ENCODE data around the gene PSMD13.
"Not testable (repeated sequence)": the region's sequence is repeated elsewhere in the genome, so short reads cannot be mapped to it uniquely, and the experiment has no call there.

Gene PSMD13

GRCh38 chr11:280706-281485 lies 44.1 kb downstream of the PSMD13 start:
- peak; percentile 55 for ATAC-seq
- no peaks in the 10 kb centered on the region for H3K9me3 Mint-ChIP-seq
- H3K27ac Mint-ChIP-seq = peak overlapping the region; percentile 66
- no peaks in the 10 kb centered on the region for H3K36me3 Mint-ChIP-seq
- H3K4me3 Mint-ChIP-seq = peak overlapping the region; percentile 63
- peaks cover 34% of the 10 kb centered on the region for H3K27me3 Mint-ChIP-seq
- peaks cover 43% of the 10 kb centered on the region for H3K4me1 Mint-ChIP-seq

DNA sequence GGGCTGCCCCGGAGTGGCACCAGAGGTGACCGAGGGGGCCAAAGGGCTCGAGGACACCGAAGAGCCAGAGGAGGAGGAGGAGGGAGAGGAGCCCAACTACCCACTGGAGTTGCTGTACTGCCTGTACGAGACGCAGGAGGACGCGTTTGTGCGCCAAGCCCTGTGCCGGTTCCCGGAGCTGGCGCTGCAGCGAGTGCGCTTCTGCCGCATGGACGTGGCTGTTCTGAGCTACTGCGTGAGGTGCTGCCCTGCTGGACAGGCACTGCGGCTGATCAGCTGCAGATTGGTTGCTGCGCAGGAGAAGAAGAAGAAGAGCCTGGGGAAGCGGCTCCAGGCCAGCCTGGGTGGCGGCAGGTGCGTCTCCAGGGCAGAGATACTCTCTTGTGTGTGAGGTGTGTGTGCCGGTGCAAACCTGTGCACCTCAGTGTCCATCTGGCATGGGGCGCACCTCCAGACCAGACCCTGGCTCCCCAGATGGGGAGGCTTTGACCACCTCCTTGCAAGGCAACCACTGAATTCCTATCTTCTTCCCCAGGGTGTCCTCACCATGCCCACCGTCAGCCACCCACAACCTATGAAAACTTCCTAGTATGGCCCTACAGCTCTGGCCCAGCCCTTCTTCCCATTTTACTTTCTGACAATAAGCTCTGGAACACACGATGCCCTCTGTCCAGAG lies 44.8 kb downstream of the PSMD13 start:
- H3K9me3 Mint-ChIP-seq = no peaks in the 10 kb centered on the region
- peak overlapping the region; percentile 66 for H3K27ac Mint-ChIP-seq
- no peaks in the 10 kb centered on the region for H3K36me3 Mint-ChIP-seq
- peak overlapping the region; percentile 63 for H3K4me3 Mint-ChIP-seq
- H3K4me1 Mint-ChIP-seq = peaks cover 46% of the 10 kb centered on the region
- no peak for ATAC-seq
- H3K27me3 Mint-ChIP-seq = peaks cover 38% of the 10 kb centered on the region

GRCh38 chr11:282171-282570 lies 45.4 kb downstream of the PSMD13 start:
- peaks cover 51% of the 10 kb centered on the region for H3K4me1 Mint-ChIP-seq
- ATAC-seq = no peak
- H3K27me3 Mint-ChIP-seq = peaks cover 44% of the 10 kb centered on the region
- peak overlapping the region; percentile 46 for H3K4me3 Mint-ChIP-seq
- no peaks in the 10 kb centered on the region for H3K36me3 Mint-ChIP-seq
- no peak overlapping the region for H3K27ac Mint-ChIP-seq
- H3K9me3 Mint-ChIP-seq = no peaks in the 10 kb centered on the region

DNA sequence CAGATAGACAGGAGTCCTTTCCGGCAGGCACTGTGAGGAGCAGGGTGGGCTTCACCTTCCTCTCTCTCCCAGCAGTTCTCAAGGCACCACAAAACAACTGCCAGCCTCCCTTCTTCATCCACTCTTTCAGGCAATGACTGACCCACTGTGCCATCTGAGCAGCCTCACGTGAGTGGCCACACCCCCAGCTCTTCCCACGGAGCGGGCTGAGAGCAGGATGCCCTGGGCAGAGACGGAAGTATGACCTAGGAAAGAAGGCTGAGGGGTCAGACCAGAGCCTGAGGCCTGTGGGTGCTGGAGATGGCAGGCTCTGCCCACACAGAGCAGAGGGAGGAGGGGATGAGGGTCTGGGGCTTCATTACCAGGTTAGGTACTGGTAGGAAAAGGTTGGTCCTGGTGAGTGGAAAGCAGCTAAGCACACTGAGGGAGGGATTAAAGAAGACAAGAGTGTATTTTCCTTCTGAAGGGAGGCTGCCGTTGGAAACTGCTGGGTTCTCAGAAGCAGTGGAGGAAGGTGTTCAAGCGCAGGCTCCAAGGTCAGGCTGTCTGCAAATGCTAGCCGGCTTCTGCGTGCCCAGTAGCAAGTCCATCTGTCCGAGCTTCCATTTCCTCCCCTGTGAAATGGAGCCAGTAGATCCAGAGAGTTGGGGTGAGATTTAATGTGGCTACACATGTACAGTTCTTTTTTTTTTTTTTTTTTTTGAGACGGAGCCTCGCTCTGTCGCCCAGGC lies 46.0 kb downstream of the PSMD13 start:
- H3K9me3 Mint-ChIP-seq = no peaks in the 10 kb centered on the region
- H3K27me3 Mint-ChIP-seq = peaks cover 47% of the 10 kb centered on the region
- H3K4me3 Mint-ChIP-seq = no peak overlapping the region
- ATAC-seq = no peak
- peaks cover 54% of the 10 kb centered on the region for H3K4me1 Mint-ChIP-seq
- no peaks in the 10 kb centered on the region for H3K36me3 Mint-ChIP-seq
- H3K27ac Mint-ChIP-seq = no peak overlapping the region

GRCh38 chr11:283405-284104 lies 46.8 kb downstream of the PSMD13 start:
- no peak overlapping the region for H3K27ac Mint-ChIP-seq
- H3K9me3 Mint-ChIP-seq = no peaks in the 10 kb centered on the region
- peaks cover 52% of the 10 kb centered on the region for H3K4me1 Mint-ChIP-seq
- H3K36me3 Mint-ChIP-seq = no peaks in the 10 kb centered on the region
- no peak overlapping the region for H3K4me3 Mint-ChIP-seq
- H3K27me3 Mint-ChIP-seq = peaks cover 47% of the 10 kb centered on the region
- no peak for ATAC-seq

GRCh38 chr11:284105-285020 lies 47.6 kb downstream of the PSMD13 start:
- H3K36me3 Mint-ChIP-seq = no peaks in the 10 kb centered on the region
- peaks cover 47% of the 10 kb centered on the region for H3K27me3 Mint-ChIP-seq
- peaks cover 48% of the 10 kb centered on the region for H3K4me1 Mint-ChIP-seq
- no peak for ATAC-seq
- no peaks in the 10 kb centered on the region for H3K9me3 Mint-ChIP-seq
- H3K27ac Mint-ChIP-seq = no peak overlapping the region
- H3K4me3 Mint-ChIP-seq = no peak overlapping the region

GRCh38 chr11:285021-285893 lies 48.5 kb downstream of the PSMD13 start:
- no peaks in the 10 kb centered on the region for H3K36me3 Mint-ChIP-seq
- H3K27ac Mint-ChIP-seq = peak overlapping the region; percentile 9
- H3K4me1 Mint-ChIP-seq = peaks cover 56% of the 10 kb centered on the region
- peaks cover 47% of the 10 kb centered on the region for H3K27me3 Mint-ChIP-seq
- no peak overlapping the region for H3K4me3 Mint-ChIP-seq
- no peaks in the 10 kb centered on the region for H3K9me3 Mint-ChIP-seq
- no peak for ATAC-seq

GRCh38 chr11:285894-286220 lies 49.1 kb downstream of the PSMD13 start:
- no peak overlapping the region for H3K4me3 Mint-ChIP-seq
- ATAC-seq = no peak
- peaks cover 60% of the 10 kb centered on the region for H3K4me1 Mint-ChIP-seq

GRCh38 chr11:286977-287820 lies 50.4 kb downstream of the PSMD13 start:
- H3K27me3 Mint-ChIP-seq = peaks cover 31% of the 10 kb centered on the region
- H3K4me3 Mint-ChIP-seq = peak overlapping the region; percentile 92
- H3K9me3 Mint-ChIP-seq, H3K36me3 Mint-ChIP-seq, ATAC-seq: not testable (repeated sequence)
- peak overlapping the region; percentile 97 for H3K27ac Mint-ChIP-seq
- H3K4me1 Mint-ChIP-seq = peaks cover 49% of the 10 kb centered on the region

More at GRCh38 chr11:285894-286220, 49.1 kb downstream of the PSMD13 start:
- Mint-ChIP-seq H3K27ac (peak overlapping the region; percentile 9), H3K9me3 (no peaks in the 10 kb centered on the region), H3K36me3 (peaks cover 2% of the 10 kb centered on the region), H3K27me3 (peaks cover 45% of the 10 kb centered on the region)

- H3K4me1 Mint-ChIP-seq = peaks cover 41% of the 10 kb centered on the region
- H3K27me3 Mint-ChIP-seq = peaks cover 24% of the 10 kb centered on the region
- H3K4me3 Mint-ChIP-seq = peak overlapping the region; percentile 92
- H3K27ac Mint-ChIP-seq = peak overlapping the region; percentile 97
- ATAC-seq = no peak
- H3K9me3 Mint-ChIP-seq = no peaks in the 10 kb centered on the region
- H3K36me3 Mint-ChIP-seq = peaks cover 5% of the 10 kb centered on the region
Observed at GRCh38 chr11:287821-288477, 51.2 kb downstream of the PSMD13 start.

DNA sequence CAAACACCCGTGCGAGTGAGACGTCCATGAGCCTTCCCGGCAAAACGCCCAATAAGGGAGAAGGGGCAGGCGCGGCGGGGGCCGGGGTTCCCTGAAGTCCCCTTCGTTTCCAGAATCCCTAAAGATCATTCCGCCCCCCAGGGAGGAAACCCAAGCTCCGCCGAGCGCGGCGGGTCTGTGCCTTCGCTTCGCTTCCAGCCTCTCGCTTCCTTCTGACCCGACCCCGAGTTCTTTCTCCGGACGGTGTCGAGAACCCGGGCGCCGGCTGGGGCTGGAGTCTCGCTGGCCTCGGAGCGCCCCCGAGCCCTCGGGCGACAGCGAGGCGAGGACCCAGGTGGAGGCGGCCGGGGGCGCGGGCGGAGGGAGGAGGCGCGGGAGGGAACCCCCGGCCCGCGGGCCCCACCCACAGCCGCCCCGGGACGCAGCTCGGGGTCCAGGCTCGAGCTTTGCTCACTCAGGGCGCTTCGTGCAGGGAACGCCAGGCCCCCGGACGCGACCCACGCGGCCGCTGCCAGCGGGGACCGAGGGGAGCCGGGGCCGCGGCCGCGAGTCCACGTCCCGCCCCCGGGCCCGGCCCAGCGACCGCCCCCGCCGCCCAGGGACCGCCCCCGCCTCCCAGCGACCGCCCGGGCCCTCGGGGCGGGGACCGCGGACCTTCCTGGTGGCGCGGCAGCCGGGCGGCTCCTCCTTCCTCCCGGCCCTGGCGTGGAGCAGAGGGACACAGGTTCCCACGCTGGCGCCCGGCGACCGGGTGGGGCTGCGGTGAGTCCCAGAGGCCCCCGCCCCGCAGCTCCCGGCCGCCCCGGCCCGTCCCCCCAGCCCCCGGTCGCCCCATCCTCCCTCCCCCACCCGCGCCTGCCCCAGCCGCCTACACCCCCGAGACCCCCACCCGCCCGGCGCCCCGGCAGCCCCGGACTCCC lies 52.0 kb downstream of the PSMD13 start, which contains the start of gene PGGHG:
Gene PGGHG (plus strand): TSS at position 649 of the 920 bp plus-strand sequence. CDS start 691 bp downstream, outside the sequence.
- Mint-ChIP-seq H3K9me3 (no peaks in the 10 kb centered on the region), H3K36me3 (peaks cover 7% of the 10 kb centered on the region), H3K4me3 (peak within 1 kb of the TSS; percentile 92), H3K27me3 (peaks cover 23% of the 10 kb centered on the region), H3K4me1 (peaks cover 38% of the 10 kb centered on the region), H3K27ac (peak within 1 kb of the TSS; percentile 97)
- ATAC-seq = peak; percentile 75

DNA sequence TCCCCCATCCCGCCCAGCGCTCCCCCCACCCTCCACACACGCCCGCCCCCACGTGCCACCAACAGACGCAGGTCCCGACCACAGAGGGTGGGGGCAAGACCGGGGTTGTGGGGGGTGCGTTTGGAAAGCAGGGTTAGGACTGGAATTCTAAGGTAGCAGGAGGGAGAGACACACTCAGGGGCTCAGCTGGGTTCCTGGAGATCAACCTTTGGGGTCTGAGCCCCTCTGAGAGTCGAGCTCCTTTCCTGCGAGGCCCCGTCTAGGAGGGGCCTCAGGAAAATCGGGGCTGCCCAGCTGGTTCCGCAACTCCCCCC lies 52.6 kb downstream of the PSMD13 start:
- Mint-ChIP-seq H3K27me3 (peaks cover 23% of the 10 kb centered on the region), H3K4me1 (peaks cover 38% of the 10 kb centered on the region)

More for the DNA sequence above, 52.6 kb downstream of the PSMD13 start:
- ATAC-seq = peak; percentile 9
- peak overlapping the region; percentile 73 for H3K4me3 Mint-ChIP-seq
- H3K9me3 Mint-ChIP-seq = no peaks in the 10 kb centered on the region
- H3K36me3 Mint-ChIP-seq = peaks cover 13% of the 10 kb centered on the region
- peak overlapping the region; percentile 72 for H3K27ac Mint-ChIP-seq

Data from stimulated activated memory B cell treated with anti-CD40 and anti-IgM and Interleukin-4, amounts not matched to agents 10 μg/mL and 1 μg/mL and 100 μg/mL, for 72 hours (primary cell).